Neural cell (in vitro differentiated cells): ENCODE data around the gene FAR2. TPM values are rescaled to one million over a fixed set of nuclear protein-coding genes. Genes with fewer than 3 reads are reported as not detected.

Source experiments
- H2AFZ ChIP-seq: fragments of 200-600, 300-800 bp; sonication (generic), shearing (Covaris generic); 2 replicates; pipeline ENCODE4 v1.6.0; 2014; ENCODE audit warnings: low read depth, mild to moderate bottlenecking, antibody characterized with exemption, low read length, moderate library complexity
- H3F3A ChIP-seq: fragments of 200-600 bp; shearing (Covaris generic); 2 replicates; pipeline ENCODE4 v1.6.1; 2016; ENCODE audit warnings: mild to moderate bottlenecking, moderate library complexity, mixed read lengths, antibody characterized with exemption, low read length; ENCODE audit not compliant: insufficient read depth, poor library complexity, severe bottlenecking
- H3K27ac ChIP-seq: fragments of 200-600, 300-800 bp; sonication (generic), shearing (Covaris generic); 2 replicates; pipeline ENCODE4 v1.5.1; 2014; ENCODE audit warnings: mild to moderate bottlenecking, low read length, moderate library complexity
- H3K27me3 ChIP-seq: fragments of 300-800, 200-600 bp; sonication (generic), shearing (Covaris generic); 2 replicates; pipeline ENCODE4 v1.6.0; 2014; ENCODE audit warnings: mild to moderate bottlenecking, low read depth, low read length, moderate library complexity; ENCODE audit not compliant: insufficient read depth
- H3K36me3 ChIP-seq: fragments of 300-800, 200-600 bp; sonication (generic), shearing (Covaris generic); 2 replicates; pipeline ENCODE4 v1.5.1; 2014; ENCODE audit warnings: mild to moderate bottlenecking, antibody characterized with exemption, low read length, moderate library complexity; ENCODE audit not compliant: insufficient read depth
- H3K4me2 ChIP-seq: fragments of 300-800, 200-600 bp; sonication (generic), shearing (Covaris generic); 2 replicates; pipeline ENCODE4 v1.6.0; 2014; ENCODE audit warnings: mild to moderate bottlenecking, low read length
- H3K4me3 ChIP-seq: fragments of 300-800, 200-600 bp; sonication (generic), shearing (Covaris generic); 2 replicates; pipeline ENCODE4 v1.5.1; 2014; ENCODE audit warnings: mild to moderate bottlenecking, low read length, moderate library complexity
- H3K79me2 ChIP-seq: fragments of 200-600 bp; shearing (Covaris generic); replicated peaks from 2 replicates; pipeline ENCODE4 v1.6.0; 2014; ENCODE audit warnings: mild to moderate bottlenecking, low read length, moderate library complexity; ENCODE audit not compliant: insufficient read depth
- H3K9ac ChIP-seq: fragments of 300-800, 200-600 bp; sonication (generic), shearing (Covaris generic); 2 replicates; pipeline ENCODE4 v1.6.1; 2016; ENCODE audit warnings: mild to moderate bottlenecking, low read length, mixed read lengths
- H3K9me2 ChIP-seq: fragments of 200-600 bp; shearing (Covaris generic); 2 replicates; pipeline ENCODE4 v1.6.1; 2016; ENCODE audit warnings: mild to moderate bottlenecking, low read length, mixed read lengths; ENCODE audit not compliant: insufficient read depth
- H3K9me3 ChIP-seq: fragments of 200-600, 300-800 bp; sonication (generic), shearing (Covaris generic); 2 replicates; pipeline ENCODE4 v1.6.1; 2016; ENCODE audit warnings: mild to moderate bottlenecking, mixed run types, low read length, moderate library complexity, mixed read lengths
- H4K20me1 ChIP-seq: fragments of 200-600 bp; shearing (Covaris generic); 2 replicates; pipeline ENCODE4 v1.6.1; 2016; ENCODE audit warnings: mild to moderate bottlenecking, mixed run types; ENCODE audit not compliant: insufficient read depth
- CTCF ChIP-seq: fragments of 450-650 bp; IDR thresholded peaks from 2 replicates; pipeline ENCODE4 v1.5.1; 2014; ENCODE audit warnings: antibody characterized with exemption, mild to moderate bottlenecking, moderate library complexity; ENCODE audit not compliant: poor library complexity, severe bottlenecking
- EP300 ChIP-seq: fragments of 450-650 bp; conservative IDR thresholded peaks from 2 replicates; pipeline ENCODE4 v1.6.1; 2014; ENCODE audit warnings: antibody characterized with exemption, mild to moderate bottlenecking, moderate library complexity; ENCODE audit not compliant: poor library complexity, severe bottlenecking
- EZH2 ChIP-seq: fragments of 200-600, 300-800 bp; shearing (Covaris generic), sonication (generic); IDR thresholded peaks from 2 replicates; pipeline ENCODE4 v1.6.1; 2014; ENCODE audit warnings: antibody characterized with exemption, low read length, borderline replicate concordance, mild to moderate bottlenecking; ENCODE audit not compliant: insufficient read depth, poor library complexity, severe bottlenecking
- MXI1 ChIP-seq: fragments of 450-650 bp; conservative IDR thresholded peaks from 2 replicates; pipeline ENCODE4 v1.6.1; 2014; ENCODE audit warnings: antibody characterized with exemption, mild to moderate bottlenecking; ENCODE audit not compliant: poor library complexity, severe bottlenecking
- POLR2AphosphoS5 ChIP-seq: IDR thresholded peaks from 2 replicates; pipeline ENCODE4 v1.6.1; 2012
- RAD21 ChIP-seq: fragments of 450-650 bp; conservative IDR thresholded peaks from 2 replicates; pipeline ENCODE4 v1.6.1; 2014; ENCODE audit warnings: antibody characterized with exemption, mild to moderate bottlenecking, moderate library complexity
- REST ChIP-seq: IDR thresholded peaks from 2 replicates; pipeline ENCODE4 v1.6.1; 2012; ENCODE audit warnings: borderline replicate concordance
- SMC3 ChIP-seq: fragments of 450-650 bp; conservative IDR thresholded peaks from 2 replicates; pipeline ENCODE4 v1.6.1; 2014; ENCODE audit warnings: antibody characterized with exemption, mild to moderate bottlenecking, moderate library complexity; ENCODE audit not compliant: poor library complexity
- TAF1 ChIP-seq: IDR thresholded peaks from 2 replicates; pipeline ENCODE4 v1.6.1; 2012; ENCODE audit warnings: low read depth
- polyA plus RNA-seq: library from polyadenylated mRNA; depleted of rRNA; stranded (reverse); fragments of >200 nt; gene quantifications from 2 replicates; pipeline ENCODE4 v1.2.3, GENCODE V29; 2014

The FAR2 gene
- polyA plus RNA-seq, 1 donor from 2014 or later, result 0.99 TPM

- H3F3A ChIP-seq, result no peaks in the 10 kb centered on the region
- H3K79me2 ChIP-seq, result no peaks in the 10 kb centered on the region
- no peak overlapping the region for H2AFZ ChIP-seq
- TF ChIP-seq MXI1 (no peak), EZH2 (no peak), REST (no peak), TAF1 (no peak), RAD21 (no peak), EP300 (no peak), CTCF (no peak), SMC3 (no peak)
- H3K27me3 ChIP-seq, result no peaks in the 10 kb centered on the region
- no peaks in the 10 kb centered on the region for H4K20me1 ChIP-seq
- H3K4me2 ChIP-seq, result no peak overlapping the region
- no peaks in the 10 kb centered on the region for H3K9me2 ChIP-seq
- H3K9ac ChIP-seq, result no peak overlapping the region
- H3K36me3 ChIP-seq, result no peaks in the 10 kb centered on the region
- no peak overlapping the region for H3K27ac ChIP-seq
- H3K9me3 ChIP-seq, result no peaks in the 10 kb centered on the region
- H3K4me3 ChIP-seq, result no peak overlapping the region
Observed at GRCh38 chr12:29223426-29223825, 74.3 kb downstream of the FAR2 start.

GRCh38 chr12:29223956-29224543, 75.0 kb downstream of the FAR2 start:
- Histone ChIP-seq H3K9me2 (no peaks in the 10 kb centered on the region), H3K36me3 (no peaks in the 10 kb centered on the region), H3K79me2 (no peaks in the 10 kb centered on the region), H3K9me3 (no peaks in the 10 kb centered on the region), H3K4me3 (no peak overlapping the region), H2AFZ (no peak overlapping the region), H3K4me2 (no peak overlapping the region), H3K9ac (no peak overlapping the region), H4K20me1 (no peaks in the 10 kb centered on the region), H3K27me3 (no peaks in the 10 kb centered on the region), H3F3A (no peaks in the 10 kb centered on the region), H3K27ac (no peak overlapping the region)
- TF ChIP-seq EP300 (no peak), SMC3 (no peak), MXI1 (no peak), RAD21 (no peak), POLR2AphosphoS5 (no peak), REST (no peak), TAF1 (no peak), CTCF (no peak), EZH2 (no peak)
